ENCODE results near the gene HOXD3.

DNA sequence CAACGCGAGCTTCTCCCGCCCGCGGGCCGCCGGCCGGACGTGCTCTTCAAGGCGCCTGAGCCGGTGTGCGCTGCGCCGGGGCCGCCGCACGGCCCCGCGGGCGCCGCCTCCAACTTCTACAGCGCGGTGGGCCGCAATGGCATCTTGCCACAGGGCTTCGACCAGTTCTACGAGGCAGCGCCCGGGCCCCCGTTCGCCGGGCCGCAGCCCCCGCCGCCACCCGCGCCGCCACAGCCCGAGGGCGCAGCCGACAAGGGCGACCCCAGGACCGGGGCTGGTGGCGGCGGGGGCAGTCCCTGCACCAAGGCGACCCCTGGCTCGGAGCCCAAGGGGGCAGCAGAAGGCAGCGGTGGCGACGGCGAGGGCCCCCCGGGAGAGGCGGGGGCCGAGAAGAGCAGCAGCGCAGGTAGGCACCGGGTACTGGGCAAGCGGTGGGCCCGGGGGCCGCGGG, 49.4 kb upstream of the HOXD3 start:
- TF ChIP-seq, protein P1, sequence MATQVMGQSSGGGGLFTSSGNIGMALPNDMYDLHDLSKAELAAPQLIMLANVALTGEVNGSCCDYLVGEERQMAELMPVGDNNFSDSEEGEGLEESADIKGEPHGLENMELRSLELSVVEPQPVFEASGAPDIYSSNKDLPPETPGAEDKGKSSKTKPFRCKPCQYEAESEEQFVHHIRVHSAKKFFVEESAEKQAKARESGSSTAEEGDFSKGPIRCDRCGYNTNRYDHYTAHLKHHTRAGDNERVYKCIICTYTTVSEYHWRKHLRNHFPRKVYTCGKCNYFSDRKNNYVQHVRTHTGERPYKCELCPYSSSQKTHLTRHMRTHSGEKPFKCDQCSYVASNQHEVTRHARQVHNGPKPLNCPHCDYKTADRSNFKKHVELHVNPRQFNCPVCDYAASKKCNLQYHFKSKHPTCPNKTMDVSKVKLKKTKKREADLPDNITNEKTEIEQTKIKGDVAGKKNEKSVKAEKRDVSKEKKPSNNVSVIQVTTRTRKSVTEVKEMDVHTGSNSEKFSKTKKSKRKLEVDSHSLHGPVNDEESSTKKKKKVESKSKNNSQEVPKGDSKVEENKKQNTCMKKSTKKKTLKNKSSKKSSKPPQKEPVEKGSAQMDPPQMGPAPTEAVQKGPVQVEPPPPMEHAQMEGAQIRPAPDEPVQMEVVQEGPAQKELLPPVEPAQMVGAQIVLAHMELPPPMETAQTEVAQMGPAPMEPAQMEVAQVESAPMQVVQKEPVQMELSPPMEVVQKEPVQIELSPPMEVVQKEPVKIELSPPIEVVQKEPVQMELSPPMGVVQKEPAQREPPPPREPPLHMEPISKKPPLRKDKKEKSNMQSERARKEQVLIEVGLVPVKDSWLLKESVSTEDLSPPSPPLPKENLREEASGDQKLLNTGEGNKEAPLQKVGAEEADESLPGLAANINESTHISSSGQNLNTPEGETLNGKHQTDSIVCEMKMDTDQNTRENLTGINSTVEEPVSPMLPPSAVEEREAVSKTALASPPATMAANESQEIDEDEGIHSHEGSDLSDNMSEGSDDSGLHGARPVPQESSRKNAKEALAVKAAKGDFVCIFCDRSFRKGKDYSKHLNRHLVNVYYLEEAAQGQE (IDR thresholded peaks at IDR 0.05; ENCODE audit: insufficient read depth in 1 of 2, low read depth in 2 of 2, low read length in 2 of 2), result no peak
- TF ChIP-seq POLR2AphosphoS5 (IDR thresholded peaks at IDR 0.05; ENCODE audit: low read depth, low read length), result no peak
- TF ChIP-seq TAF1 (IDR thresholded peaks at IDR 0.05; ENCODE audit: borderline replicate concordance, insufficient read depth, low read length), result no peak

Data from PFSK-1 (cell line).